ENCODE measurements around the gene PXN. TPM values are rescaled to one million over a fixed set of nuclear protein-coding genes. Genes with fewer than 3 reads are reported as not detected.

PXN gene
- total and polyA plus RNA-seq, 10 of the 15 experiments (the other 5 are each of a cell fraction or from before 2014, with no cell fraction given) = 1.0 to 32.0 (median 11.5) TPM

- H3K4me1 ChIP-seq (ENCODE audit: control insufficient read depth, insufficient read depth, low read length) = peaks cover 32% of the 10 kb centered on the region
- ChIA-PET SMC1A (ENCODE audit: uncharacterized antibody, unreplicated experiment) (interaction anchor here (0.7 to 8.5 kb wide), 23 partner anchors 9 to 210 kb away, joined by 3 to 152 read pairs (median 6); partner anchors contain the start of genes COX6A1, PXN, RNU4-1 and RNU4-2), POLR2A (interaction anchor here (0.8 to 3.4 kb wide), 10 partner anchors 10 to 74 kb away, joined by 3 to 17 read pairs (median 4); partner anchors contain the start of genes PXN, RNU4-1, RNU4-2 and SIRT4), RAD21 (ENCODE audit: unreplicated experiment) (interaction anchor here (0.6 to 7.5 kb wide), 30 partner anchors 9 to 353 kb away, joined by 3 to 170 read pairs (median 4); partner anchors contain the start of genes BICDL1, POP5, PXN and RAB35), CTCF (interaction anchor here (0.7 to 9.3 kb wide), 49 partner anchors 10 to 304 kb away, joined by 3 to 287 read pairs (median 5); partner anchors contain the start of genes PXN, RNU4-1, RNU4-2 and RPLP0)
- peak overlapping the region; percentile 59 for H3K4me2 ChIP-seq (ENCODE audit: control insufficient read depth, insufficient read depth)
- ATAC-seq (peak; percentile 98), FAIRE-seq (peak; percentile 94), DNase-seq (ENCODE audit: low read depth, low spot score) (peak; percentile 49)
- 15% methylated on average over 23 of the region's 23 CpGs for WGBS (ENCODE audit: insufficient coverage, insufficient replicate concordance, low lambda C conversion rate, missing lambda C conversion rate)
- no TSS peak for BruUV-seq (replicated peaks)
- no peaks in the 10 kb centered on the region for H4K20me1 ChIP-seq (ENCODE audit: control insufficient read depth, insufficient read depth)
- no peak overlapping the region for H3K9ac ChIP-seq (ENCODE audit: control insufficient read depth, insufficient read depth, low read length)
- H3K27ac ChIP-seq (ENCODE audit: control insufficient read depth, insufficient read depth) = no peak overlapping the region
- intact Hi-C loops (cut with micrococcal nuclease; ENCODE audit: unreplicated experiment) = loop anchor here (1.0 kb wide), 2 partner anchors 37 to 63 kb away; partner anchors contain the start of genes PXN and RNU4-2
- H2AFZ ChIP-seq (ENCODE audit: control insufficient read depth, low read depth, low read length) = peak overlapping the region; percentile 65
- H3K4me3 ChIP-seq = no peak overlapping the region
- in situ Hi-C loops (cut with MboI) = loop anchor here (10.0 kb wide), 1 partner anchor 46 kb away; no protein-coding TSS in a partner anchor
- H3K9me3 ChIP-seq (replicated peaks; ENCODE audit: control insufficient read depth, insufficient read depth, low read length) = no peaks in the 10 kb centered on the region
- no peaks in the 10 kb centered on the region for H3K79me2 ChIP-seq (ENCODE audit: control insufficient read depth, insufficient read depth, low read length)
- no peaks in the 10 kb centered on the region for H3K27me3 ChIP-seq (replicated peaks in 1 of 2; ENCODE audit: control insufficient read depth in 2 of 2, insufficient read depth in 2 of 2, low read length in 1 of 2)
- H3K36me3 ChIP-seq (ENCODE audit: control insufficient read depth in 2 of 2, insufficient read depth in 2 of 2, low read length in 1 of 2) = no peaks in the 10 kb centered on the region
- 0 out of 2 replicates have a peak, but pooled peaks have one; percentile 14 for TF ChIP-seq IRF4 (IDR thresholded peaks at IDR 0.05; ENCODE audit: low read depth, low read length)
- TF ChIP-seq BHLHE40 (IDR thresholded peaks at IDR 0.05; ENCODE audit: borderline replicate concordance in 1 of 2, low read depth in 2 of 2, low read length in 1 of 2) = peak; percentile 36 to 49; a peak in 1 of 4 replicates
- peak; percentile 96 for TF ChIP-seq RAD21 (IDR thresholded peaks at IDR 0.05; ENCODE audit: insufficient read depth, low read depth, low read length)
- TF ChIP-seq SMC3 (IDR thresholded peaks at IDR 0.05; ENCODE audit: borderline replicate concordance, low read length) = peak; percentile 95
- peak; percentile 40; the same call in 1 of the 2 replicates for TF ChIP-seq RFX5 (IDR thresholded peaks at IDR 0.05; ENCODE audit: low read depth, low read length)
- no peak for TF ChIP-seq ZSCAN29 (IDR thresholded peaks at IDR 0.05)
- no peak for TF ChIP-seq CHD1 (IDR thresholded peaks at IDR 0.05; ENCODE audit: low read depth, low read length)
- TF ChIP-seq NR2F1 (conservative IDR thresholded peaks at IDR 0.05) = 0 out of 2 replicates have a peak, but pooled peaks have one; percentile 38
- no peak for TF ChIP-seq RCOR1 (conservative IDR thresholded peaks at IDR 0.05; ENCODE audit: low read depth, low read length)
- TF ChIP-seq YY1 (IDR thresholded peaks at IDR 0.05; ENCODE audit: low read depth, low read length) = peak; percentile 72; the same call in 1 of the 2 replicates
- TF ChIP-seq IRF3 (IDR thresholded peaks at IDR 0.05) = no peak
- peak; percentile 69 for TF ChIP-seq MXI1 (IDR thresholded peaks at IDR 0.05; ENCODE audit: low read depth, low read length)
- peak; percentile 45; the same call in 1 of the 2 replicates for TF ChIP-seq RB1 (IDR thresholded peaks at IDR 0.05; ENCODE audit: borderline replicate concordance)
- TF ChIP-seq IRF5 (IDR thresholded peaks at IDR 0.05; ENCODE audit: borderline replicate concordance) = no peak
- no peak for TF ChIP-seq GATAD2B (conservative IDR thresholded peaks at IDR 0.05; ENCODE audit: low read depth)
- TF ChIP-seq EED (IDR thresholded peaks at IDR 0.05; ENCODE audit: low read depth) = no peak
- no peak for TF ChIP-seq WRNIP1 (IDR thresholded peaks at IDR 0.05; ENCODE audit: borderline replicate concordance, low read depth, low read length)
- 0 out of 2 replicates have a peak, but pooled peaks have one; percentile 31 for TF ChIP-seq MAX (IDR thresholded peaks at IDR 0.05; ENCODE audit: low read depth, low read length)
- TF ChIP-seq EGR1 (IDR thresholded peaks at IDR 0.05; ENCODE audit: borderline replicate concordance in 1 of 2, low read depth in 2 of 2, low read length in 2 of 2) = 0 out of 3 replicates have a peak, but pooled peaks of 1 of the 2 experiments have one; percentile 26
- TF ChIP-seq DPF2 (IDR thresholded peaks at IDR 0.05) = peak; percentile 35; the same call in 1 of the 2 replicates
- TF ChIP-seq PAX5 (IDR thresholded peaks at IDR 0.05; ENCODE audit: borderline replicate concordance, low read depth, low read length) = 0 out of 2 replicates have a peak, but pooled peaks have one; percentile 40
Measured at GRCh38 chr12:120228291-120229070, 37.0 kb downstream of the PXN start.
